Astrocyte (in vitro differentiated cells and primary cell): ENCODE data around the gene DOCK10. TPM values are rescaled to one million over a fixed set of nuclear protein-coding genes. Genes with fewer than 3 reads are reported as not detected.

ENCODE experiments used
- DNase-seq: peaks from one replicate; pipeline ENCODE4 v3.0.0-alpha.2; 2010; ENCODE audit warnings: low read depth
- FAIRE-seq: peaks from 2 replicates; lab custom pipeline; 2011; peaks lifted over from hg19 to GRCh38; lab: Jason Lieb, UNC
- H2AFZ ChIP-seq: 2 replicates; pipeline ENCODE4 v1.6.0; 2012; ENCODE audit warnings: low read depth, low read length, inconsistent platforms
- H3K27ac ChIP-seq: 2 replicates; pipeline ENCODE4 v1.5.1; 2011; ENCODE audit warnings: low read depth, low read length, inconsistent platforms
- H3K27me3 ChIP-seq: 2 replicates; pipeline ENCODE4 v1.6.0; 2011; ENCODE audit warnings: low read length, inconsistent platforms; ENCODE audit not compliant: insufficient read depth
- H3K36me3 ChIP-seq: 2 replicates; pipeline ENCODE4 v1.5.1; 2011; ENCODE audit warnings: low read length, inconsistent platforms; ENCODE audit not compliant: insufficient read depth
- H3K4me1 ChIP-seq: 2 replicates; pipeline ENCODE4 v1.5.1; 2011; ENCODE audit warnings: low read length, inconsistent platforms; ENCODE audit not compliant: insufficient read depth
- H3K4me2 ChIP-seq: 2 replicates; pipeline ENCODE4 v1.6.0; 2012; ENCODE audit warnings: low read length, inconsistent platforms
- H3K4me3 ChIP-seq: 2 replicates; pipeline ENCODE4 v1.5.1; 2011; ENCODE audit warnings: low read depth, mild to moderate bottlenecking, low read length, inconsistent platforms; ENCODE audit not compliant: insufficient read depth
- H3K79me2 ChIP-seq: 2 replicates; pipeline ENCODE4 v1.6.0; 2012; ENCODE audit warnings: mild to moderate bottlenecking, low read length, inconsistent platforms; ENCODE audit not compliant: insufficient read depth
- H3K9ac ChIP-seq: 2 replicates; pipeline ENCODE4 v1.6.0; 2012; ENCODE audit warnings: mild to moderate bottlenecking, low read length, inconsistent platforms
- H3K9me3 ChIP-seq: 2 replicates; pipeline ENCODE4 v1.5.1; 2012; ENCODE audit warnings: low read depth, mild to moderate bottlenecking, low read length, inconsistent platforms; ENCODE audit not compliant: insufficient read depth
- H4K20me1 ChIP-seq: 2 replicates; pipeline ENCODE4 v1.6.0; 2012; ENCODE audit warnings: low read length, inconsistent platforms; ENCODE audit not compliant: insufficient read depth
- H3K27ac Mint-ChIP-seq: one replicate; pipeline ENCODE4 v1.8.0; 2021; ENCODE audit warnings: mild to moderate bottlenecking, mixed read lengths; ENCODE audit not compliant: unreplicated experiment
- H3K27me3 Mint-ChIP-seq: one replicate; pipeline ENCODE4 v1.8.0; 2021; ENCODE audit warnings: low read depth, mixed read lengths; ENCODE audit not compliant: unreplicated experiment
- H3K36me3 Mint-ChIP-seq: one replicate; pipeline ENCODE4 v1.8.0; 2021; ENCODE audit warnings: low read depth, mixed read lengths; ENCODE audit not compliant: unreplicated experiment
- H3K4me1 Mint-ChIP-seq: one replicate; pipeline ENCODE4 v1.8.0; 2021; ENCODE audit warnings: low read depth, mixed read lengths; ENCODE audit not compliant: unreplicated experiment
- H3K4me3 Mint-ChIP-seq: one replicate; pipeline ENCODE4 v1.8.0; 2021; ENCODE audit warnings: mild to moderate bottlenecking, moderate library complexity, mixed read lengths; ENCODE audit not compliant: unreplicated experiment
- H3K9me3 Mint-ChIP-seq: one replicate; pipeline ENCODE4 v1.8.0; 2021; ENCODE audit warnings: mild to moderate bottlenecking, mixed read lengths; ENCODE audit not compliant: unreplicated experiment
- CTCF ChIP-seq: IDR thresholded peaks from 2 replicates; pipeline ENCODE4 v1.5.1; 2011; ENCODE audit warnings: low read depth, mild to moderate bottlenecking, inconsistent platforms, low read length, moderate library complexity; ENCODE audit not compliant: insufficient read depth
- EZH2 ChIP-seq: IDR thresholded peaks from 2 replicates; pipeline ENCODE4 v1.6.1; 2012; ENCODE audit warnings: mild to moderate bottlenecking, low read length, inconsistent platforms; ENCODE audit not compliant: insufficient read depth
- total RNA-seq: library from RNA; stranded (reverse); gene quantifications from 2 replicates; pipeline ENCODE4 v1.2.1, GENCODE V29; 2021

Gene DOCK10
- total RNA-seq, 1 donor from 2014 or later, result 7.7 TPM

DNA sequence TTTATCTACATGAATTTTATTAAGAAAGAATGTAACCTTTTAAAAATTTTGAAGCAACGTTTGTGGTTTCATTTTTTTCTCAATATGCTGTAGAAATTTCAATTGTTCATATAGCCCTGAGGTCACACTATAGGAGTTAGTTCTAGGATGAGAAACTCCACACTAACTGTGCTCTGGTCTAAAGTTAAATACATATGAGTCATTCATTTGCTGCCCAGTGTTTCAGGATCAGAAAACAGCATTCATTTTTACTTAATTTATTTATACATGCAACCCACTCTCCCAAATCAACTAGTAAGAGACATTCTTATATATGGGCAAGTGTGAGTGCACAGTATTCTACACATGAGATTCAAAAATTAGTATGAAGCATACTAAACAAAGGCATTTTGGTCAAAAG lies 137.9 kb downstream of the DOCK10 start:
- H3K4me1 Mint-ChIP-seq, result peaks cover 2% of the 10 kb centered on the region
- H3K27ac Mint-ChIP-seq, result no peak overlapping the region
- no peaks in the 10 kb centered on the region for H4K20me1 ChIP-seq
- FAIRE-seq, result no peak
- H3K27me3 Mint-ChIP-seq, result no peaks in the 10 kb centered on the region
- H3K4me1 ChIP-seq, result no peaks in the 10 kb centered on the region
- H3K79me2 ChIP-seq, result no peaks in the 10 kb centered on the region
- H3K4me2 ChIP-seq, result no peak overlapping the region
- no peak for DNase-seq
- no peak overlapping the region for H3K4me3 ChIP-seq
- H3K27ac ChIP-seq, result no peak overlapping the region
- no peak overlapping the region for H3K4me3 Mint-ChIP-seq
- H3K36me3 Mint-ChIP-seq, result no peaks in the 10 kb centered on the region
- TF ChIP-seq CTCF (no peak), EZH2 (no peak)
- no peaks in the 10 kb centered on the region for H3K9me3 ChIP-seq
- no peak overlapping the region for H2AFZ ChIP-seq
- H3K9me3 Mint-ChIP-seq, result no peaks in the 10 kb centered on the region
- H3K36me3 ChIP-seq, result no peaks in the 10 kb centered on the region
- H3K9ac ChIP-seq, result no peak overlapping the region
- H3K27me3 ChIP-seq, result no peaks in the 10 kb centered on the region

DNA sequence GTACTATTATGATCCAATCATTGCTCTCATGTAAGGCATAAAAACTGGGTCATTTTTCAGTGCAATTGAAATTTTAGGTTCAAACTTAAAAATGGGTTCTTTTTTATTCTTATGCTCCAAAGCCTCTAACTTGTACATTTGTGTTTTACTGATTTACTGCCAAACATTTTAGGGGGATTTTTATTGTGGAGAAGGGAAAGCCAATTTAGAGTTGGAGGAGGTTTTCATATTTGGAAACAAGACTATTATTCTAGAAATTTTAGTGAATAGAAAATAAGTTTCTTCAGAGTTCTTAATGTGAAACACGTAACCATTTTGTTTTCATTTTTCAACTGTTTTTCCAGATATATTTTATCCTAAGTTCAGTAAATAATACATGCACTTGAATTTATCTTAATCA lies 138.6 kb downstream of the DOCK10 start:
- Mint-ChIP-seq H3K4me3 (no peak overlapping the region), H3K27me3 (no peaks in the 10 kb centered on the region), H3K9me3 (no peaks in the 10 kb centered on the region), H3K27ac (no peak overlapping the region), H3K4me1 (peaks cover 2% of the 10 kb centered on the region), H3K36me3 (no peaks in the 10 kb centered on the region)
- Histone ChIP-seq H3K36me3 (no peaks in the 10 kb centered on the region), H3K9me3 (no peaks in the 10 kb centered on the region), H4K20me1 (no peaks in the 10 kb centered on the region), H3K27ac (no peak overlapping the region), H3K4me2 (no peak overlapping the region), H3K9ac (no peak overlapping the region), H3K79me2 (no peaks in the 10 kb centered on the region), H2AFZ (no peak overlapping the region), H3K4me3 (no peak overlapping the region), H3K27me3 (no peaks in the 10 kb centered on the region), H3K4me1 (no peaks in the 10 kb centered on the region)
- TF ChIP-seq EZH2 (no peak), CTCF (no peak)
- FAIRE-seq (no peak), DNase-seq (no peak)

DNA sequence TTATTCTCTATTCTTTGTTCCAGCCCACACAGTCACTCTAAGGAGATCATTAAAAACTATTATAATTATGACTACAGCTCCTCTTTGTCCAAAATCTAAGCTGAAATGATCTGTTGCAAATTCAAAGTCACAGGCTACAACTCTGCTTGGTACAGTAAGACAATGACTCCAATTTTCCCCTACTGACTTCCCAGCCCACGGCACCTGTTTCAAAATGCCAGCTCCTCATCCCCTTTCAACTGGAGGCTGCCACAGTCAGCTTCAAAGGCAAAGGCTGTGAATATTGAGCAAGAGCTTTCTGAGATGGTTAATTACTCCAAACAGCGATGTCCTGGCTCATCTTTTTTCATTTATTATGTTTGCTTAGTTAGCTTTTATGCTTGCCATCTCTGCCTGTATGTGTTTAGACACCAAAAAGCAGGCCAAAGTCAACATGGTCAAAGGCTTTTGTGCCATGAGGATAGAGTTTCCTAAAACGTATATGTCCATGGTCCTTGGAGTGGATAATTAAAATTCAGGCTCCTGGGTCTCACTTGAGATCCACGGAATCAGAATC lies 141.1 kb downstream of the DOCK10 start:
- H3K4me2 ChIP-seq, result no peak overlapping the region
- H3K27me3 Mint-ChIP-seq, result no peaks in the 10 kb centered on the region
- TF ChIP-seq EZH2, result no peak
- no peak for TF ChIP-seq CTCF
- no peaks in the 10 kb centered on the region for H3K27me3 ChIP-seq
- H3K36me3 ChIP-seq, result no peaks in the 10 kb centered on the region
- FAIRE-seq (no peak), DNase-seq (no peak)
- no peak overlapping the region for H2AFZ ChIP-seq
- H3K4me3 ChIP-seq, result no peak overlapping the region
- H3K27ac Mint-ChIP-seq, result no peak overlapping the region
- H3K4me1 ChIP-seq, result no peaks in the 10 kb centered on the region
- H3K27ac ChIP-seq, result no peak overlapping the region
- H3K9ac ChIP-seq, result no peak overlapping the region
- H3K4me1 Mint-ChIP-seq, result peaks cover 2% of the 10 kb centered on the region
- no peak overlapping the region for H3K4me3 Mint-ChIP-seq
- H4K20me1 ChIP-seq, result no peaks in the 10 kb centered on the region
- H3K9me3 ChIP-seq, result no peaks in the 10 kb centered on the region
- H3K79me2 ChIP-seq, result no peaks in the 10 kb centered on the region
- H3K36me3 Mint-ChIP-seq, result no peaks in the 10 kb centered on the region
- H3K9me3 Mint-ChIP-seq, result no peaks in the 10 kb centered on the region
